GM19468 (cell line): ENCODE data around the gene CPLANE2.
"Not testable (repeated sequence)": the region's sequence is repeated elsewhere in the genome, so short reads cannot be mapped to it uniquely, and the experiment has no call there.

Experiments
- ATAC-seq: cut with Tn5 transposase; IDR thresholded peaks from one replicate; pipeline ENCODE4 v1.9.1; 2021; ENCODE audit warnings: mild to moderate bottlenecking, moderate library complexity, moderate number of reproducible peaks; ENCODE audit not compliant: unreplicated experiment; ENCODE audit errors: extremely low read depth

Gene CPLANE2

DNA sequence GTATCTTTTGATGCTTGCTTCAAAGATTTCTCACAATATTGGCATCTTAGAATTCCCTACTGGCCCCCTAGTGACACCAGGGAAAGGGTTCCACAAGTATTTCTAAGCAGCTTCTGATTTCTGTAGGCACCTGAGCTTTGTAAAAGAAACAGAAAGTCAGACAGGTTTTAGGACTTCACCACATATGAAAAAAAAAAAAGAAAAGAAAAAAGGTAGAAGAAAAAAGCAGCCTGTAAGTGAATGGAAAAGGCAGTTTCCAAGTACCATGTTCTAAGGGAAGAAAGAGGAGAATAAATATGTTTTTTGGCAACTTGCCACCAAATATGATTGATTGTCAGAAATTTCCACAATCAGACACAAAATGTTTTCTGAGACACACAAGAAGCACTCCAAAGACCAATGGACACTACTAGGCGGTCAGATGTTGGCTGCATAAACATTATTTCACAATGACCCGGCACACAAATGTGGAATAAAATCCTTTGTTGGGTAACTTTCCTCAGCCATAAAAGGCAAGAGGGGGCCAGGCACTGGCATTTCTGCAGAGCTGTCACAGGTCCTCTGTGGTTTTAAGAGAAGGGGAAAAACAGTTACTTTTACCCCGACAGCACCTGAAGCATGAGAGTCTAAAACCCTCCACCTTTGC is 12.7 kb upstream of the CPLANE2 start:
- no peak for ATAC-seq

- ATAC-seq: no peak
These were observed 11.9 kb upstream of the CPLANE2 start for GRCh38 chr1:16248603-16249516.

DNA sequence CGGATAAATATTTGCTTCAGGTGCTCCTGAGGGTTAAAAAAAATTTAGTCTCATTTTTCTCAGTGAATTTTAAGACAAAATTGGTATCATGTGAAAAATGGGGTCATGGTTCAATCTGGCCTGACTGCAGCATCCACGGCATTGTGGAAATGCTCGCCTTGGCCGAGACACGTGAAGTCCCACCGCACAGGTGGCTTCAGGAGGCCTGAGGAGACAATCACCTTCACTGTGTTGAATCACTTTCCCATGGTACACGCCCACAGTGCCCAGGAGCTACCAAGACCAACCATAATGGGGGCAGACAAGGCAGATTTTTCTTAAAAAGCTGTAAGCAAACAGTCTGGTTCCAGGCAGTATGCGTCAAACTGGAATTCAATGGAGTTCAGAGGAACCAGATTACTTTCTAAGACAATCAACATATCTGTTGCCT is 11.0 kb upstream of the CPLANE2 start:
- ATAC-seq: no peak

GRCh38 chr1:16247441-16247840 is 10.5 kb upstream of the CPLANE2 start:
- no peak for ATAC-seq

GRCh38 chr1:16246961-16247360 is 10.0 kb upstream of the CPLANE2 start:
- no peak for ATAC-seq

- ATAC-seq: not testable (repeated sequence)
These were observed 9.3 kb upstream of the CPLANE2 start for GRCh38 chr1:16246239-16246638.

GRCh38 chr1:16245476-16246196 is 8.7 kb upstream of the CPLANE2 start:
- ATAC-seq: no peak

DNA sequence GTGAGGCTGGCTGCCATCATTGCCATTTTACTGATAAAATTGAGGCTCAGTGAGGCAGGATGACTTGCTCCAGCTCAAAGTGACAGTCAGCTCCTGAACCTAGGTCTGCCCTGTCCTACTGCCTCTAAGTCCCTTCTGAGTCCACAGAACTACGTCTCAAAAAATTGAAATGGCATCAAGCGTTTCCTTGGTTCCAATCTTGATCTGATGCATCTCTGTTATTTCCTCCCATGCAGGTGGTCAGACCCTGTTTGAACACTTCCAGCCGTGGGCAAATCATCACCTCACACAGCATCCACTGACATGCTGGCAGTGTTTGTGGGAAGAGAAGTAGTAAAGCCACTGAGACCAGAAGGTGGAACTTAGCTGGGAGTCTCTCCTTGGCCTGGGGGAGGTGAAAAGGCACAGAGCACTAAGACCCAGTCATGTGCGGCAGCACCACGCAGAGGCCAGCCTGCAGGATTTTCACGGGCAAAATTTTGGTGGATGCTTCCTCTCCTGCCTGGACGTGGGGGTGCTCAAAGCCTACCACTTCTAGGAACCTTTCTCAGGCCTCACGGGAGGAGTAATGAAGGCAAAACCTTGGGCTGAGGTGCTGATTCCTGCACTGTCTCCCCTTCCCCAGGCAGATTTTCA is 7.8 kb upstream of the CPLANE2 start:
- ATAC-seq: no peak

DNA sequence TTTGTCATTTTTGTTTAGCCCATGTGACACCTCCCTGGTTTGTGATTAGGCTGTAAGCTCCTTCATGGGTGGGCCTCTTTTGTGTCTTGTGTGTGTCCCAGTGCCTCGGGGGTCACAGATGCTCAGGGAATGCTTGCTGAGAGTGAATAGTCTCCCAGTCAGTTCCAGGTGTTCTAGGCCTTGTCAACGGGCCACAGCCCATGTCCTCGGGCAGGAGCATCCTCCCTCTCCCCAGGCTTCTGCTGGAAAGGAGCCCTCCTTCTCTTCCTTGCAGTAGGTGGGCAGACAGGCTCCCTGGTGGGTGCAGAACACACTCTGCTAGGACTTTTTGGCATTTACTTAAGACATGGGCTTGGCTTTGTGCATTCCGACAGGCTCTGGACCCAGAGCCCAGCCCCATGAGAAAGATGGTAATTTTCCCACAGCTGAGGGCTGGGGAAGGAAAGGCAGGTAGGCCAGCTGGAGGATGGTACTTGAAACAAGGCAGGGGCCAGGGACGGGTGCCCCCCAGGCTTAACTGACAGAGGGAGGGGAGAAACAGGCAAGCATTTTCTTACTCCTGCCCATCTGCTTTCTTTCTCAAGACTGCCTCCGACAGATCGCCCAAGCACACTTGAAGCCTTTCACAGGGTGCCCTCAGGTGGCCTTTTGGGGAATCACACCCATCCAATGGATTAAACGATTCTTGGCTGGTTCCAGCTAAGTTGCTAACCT is 7.1 kb upstream of the CPLANE2 start:
- no peak for ATAC-seq

- no peak for ATAC-seq
These were observed 6.2 kb upstream of the CPLANE2 start for GRCh38 chr1:16243215-16243610.

GRCh38 chr1:16242556-16243214 is 5.7 kb upstream of the CPLANE2 start:
- ATAC-seq: no peak

- no peak for ATAC-seq
These were observed 4.3 kb upstream of the CPLANE2 start for GRCh38 chr1:16241221-16241708.

GRCh38 chr1:16239972-16240491 is 3.0 kb upstream of the CPLANE2 start:
- no peak for ATAC-seq

DNA sequence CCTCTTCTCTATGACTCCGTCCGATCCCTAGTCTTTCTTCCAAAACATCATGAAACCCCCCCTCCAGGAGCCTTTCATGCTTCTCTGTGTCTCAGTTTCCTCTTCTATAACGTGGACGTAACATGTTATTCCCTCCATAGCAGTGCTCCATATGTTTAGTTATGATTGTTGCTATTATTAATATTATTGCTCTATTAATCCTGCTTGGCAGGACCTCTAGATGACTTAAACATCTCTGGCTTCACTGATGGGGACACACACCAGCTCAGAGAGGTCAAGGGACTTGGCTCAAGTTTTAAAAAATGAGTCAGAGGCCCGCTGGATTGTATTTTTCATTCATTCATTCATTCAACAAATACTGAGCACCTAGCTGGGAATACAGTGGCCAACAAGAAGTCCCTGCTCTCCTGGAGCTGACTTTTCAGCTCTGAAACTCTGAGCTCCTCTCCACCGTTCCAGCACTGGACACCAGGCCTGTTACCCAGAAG is 404 bp upstream of the CPLANE2 start:
- ATAC-seq: no peak

- ATAC-seq: peak; percentile 26
These were observed 956 bp downstream of the CPLANE2 start for GRCh38 chr1:16235944-16236510.

- no peak for ATAC-seq
These were observed 1.6 kb downstream of the CPLANE2 start for GRCh38 chr1:16235347-16235746.

- ATAC-seq: no peak
These were observed 3.6 kb downstream of the CPLANE2 start for GRCh38 chr1:16233431-16233830.

GRCh38 chr1:16232316-16232710 is 4.7 kb downstream of the CPLANE2 start:
- no peak for ATAC-seq
